Upper lobe of right lung (tissue), 1 donor: Measurements from ENCODE around the gene KLHL35. TPM values are rescaled to one million over a fixed set of nuclear protein-coding genes. Genes with fewer than 3 reads are reported as not detected.

Experiments
- ATAC-seq: fragments of 200-7000 bp; cut with Tn5 transposase; one replicate; pipeline ENCODE4 v1.9.1; 2020; ENCODE audit warnings: mild to moderate bottlenecking, moderate library complexity
- DNase-seq: peaks from one replicate; pipeline ENCODE4 v3.0.0-alpha.2; 2020
- H3K27ac ChIP-seq: fragments of 200-600 bp; one replicate; pipeline ENCODE4 v1.8.0; 2022
- H3K27me3 ChIP-seq: fragments of 200-600 bp; one replicate; pipeline ENCODE4 v1.8.0; 2022; ENCODE audit warnings: mild to moderate bottlenecking
- H3K36me3 ChIP-seq: fragments of 200-600 bp; one replicate; pipeline ENCODE4 v1.8.0; 2022
- H3K4me1 ChIP-seq: fragments of 200-600 bp; one replicate; pipeline ENCODE4 v1.8.0; 2022
- H3K4me3 ChIP-seq: fragments of 200-600 bp; one replicate; pipeline ENCODE4 v1.8.0; 2022; ENCODE audit warnings: mild to moderate bottlenecking
- H3K9me3 ChIP-seq: fragments of 200-600 bp; one replicate; pipeline ENCODE4 v1.8.0; 2022
- CTCF ChIP-seq: fragments of 200-600 bp; IDR thresholded peaks from one replicate; pipeline ENCODE4 v1.8.0; 2022; ENCODE audit warnings: antibody characterized with exemption
- intact Hi-C: fragments of 100-400 bp; cut with DNase I; formaldehyde crosslinking; loops from one replicate; pipeline ENCODE4 v1.11.0; 2022
- total RNA-seq: library from RNA; stranded (reverse); fragmentation: NEBNext Ultra II Directional; extraction: Animal tissue kit (Norgen Biotek cat#: 25700); gene quantifications from one replicate; pipeline ENCODE4 v1.2.1, GENCODE V29; 2021
- donor health status: DM: no; HTN: yes; CAD: no; lungs with severe emphysema.

KLHL35 gene
- total RNA-seq, 1 donor from 2014 or later: 3.4 TPM

- intact Hi-C loops: no loop called here
- H3K27ac ChIP-seq: no peak overlapping the region
- peaks cover 13% of the 10 kb centered on the region for H3K27me3 ChIP-seq
- no peak for ATAC-seq
- H3K9me3 ChIP-seq: no peaks in the 10 kb centered on the region
- H3K36me3 ChIP-seq: no peaks in the 10 kb centered on the region
- TF ChIP-seq CTCF: no peak
- no peak overlapping the region for H3K4me3 ChIP-seq
- no peak for DNase-seq
- peaks cover 12% of the 10 kb centered on the region for H3K4me1 ChIP-seq
These were observed 1.2 kb downstream of the KLHL35 start for GRCh38 chr11:75431533-75432525.

GRCh38 chr11:75430714-75431532 lies 2.1 kb downstream of the KLHL35 start:
- DNase-seq (no peak), ATAC-seq (no peak)
- Histone ChIP-seq H3K27ac (no peak overlapping the region), H3K4me1 (peaks cover 12% of the 10 kb centered on the region), H3K4me3 (peak overlapping the region; percentile 45), H3K27me3 (peaks cover 13% of the 10 kb centered on the region), H3K9me3 (no peaks in the 10 kb centered on the region), H3K36me3 (no peaks in the 10 kb centered on the region)
- TF ChIP-seq CTCF: no peak
- intact Hi-C loops: no loop called here

- Histone ChIP-seq H3K27ac (no peak overlapping the region), H3K36me3 (no peaks in the 10 kb centered on the region), H3K9me3 (no peaks in the 10 kb centered on the region), H3K27me3 (peaks cover 13% of the 10 kb centered on the region), H3K4me1 (peaks cover 12% of the 10 kb centered on the region), H3K4me3 (peak overlapping the region; percentile 45)
- intact Hi-C loops: no loop called here
- ATAC-seq (peak; percentile 81), DNase-seq (peak; percentile 90)
- no peak for TF ChIP-seq CTCF
These were observed 2.9 kb downstream of the KLHL35 start for GRCh38 chr11:75429902-75430713.

GRCh38 chr11:75429641-75429901 lies 3.4 kb downstream of the KLHL35 start:
- intact Hi-C loops: no loop called here
- no peak overlapping the region for H3K4me3 ChIP-seq
- peaks cover 12% of the 10 kb centered on the region for H3K4me1 ChIP-seq
- peaks cover 13% of the 10 kb centered on the region for H3K27me3 ChIP-seq
- ATAC-seq (no peak), DNase-seq (no peak)
- H3K36me3 ChIP-seq: no peaks in the 10 kb centered on the region
- H3K9me3 ChIP-seq: no peaks in the 10 kb centered on the region
- TF ChIP-seq CTCF: no peak
- H3K27ac ChIP-seq: no peak overlapping the region

- Histone ChIP-seq H3K27me3 (peaks cover 13% of the 10 kb centered on the region), H3K4me1 (peaks cover 12% of the 10 kb centered on the region), H3K27ac (no peak overlapping the region), H3K9me3 (no peaks in the 10 kb centered on the region), H3K4me3 (no peak overlapping the region), H3K36me3 (no peaks in the 10 kb centered on the region)
- ATAC-seq: no peak
- TF ChIP-seq CTCF: no peak
- intact Hi-C loops: no loop called here
- peak; percentile 25 for DNase-seq
These were observed 3.9 kb downstream of the KLHL35 start for GRCh38 chr11:75428989-75429640.
